ENCODE data around the gene RNF121. TPM values are rescaled to one million over a fixed set of nuclear protein-coding genes. Genes with fewer than 3 reads are reported as not detected.

The RNF121 gene
- total and polyA plus RNA-seq, 2 of the 4 experiments (the other 2 are of a cell fraction), result 43.4 to 88.7 TPM

GRCh38 chr11:72002841-72003775, 74.3 kb downstream of the RNF121 start:
- H3K9me3 ChIP-seq (ENCODE audit: control insufficient read depth, insufficient read depth, low read length), result no peaks in the 10 kb centered on the region
- ChIA-PET POLR2A (ENCODE audit: unreplicated experiment) (no interaction called here), CTCF (interaction anchor here (1.5 kb wide), 1 partner anchor 25 kb away, joined by 3 read pairs; no protein-coding TSS in a partner anchor)
- DNase-seq, result no peak
- H2BK20ac ChIP-seq (ENCODE audit: low read depth, low read length), result no peak overlapping the region
- intact Hi-C loops (cut with micrococcal nuclease) (no loop called here), in situ Hi-C loops (cut with MboI; ENCODE audit: low sequenced_read_pairs) (no loop called here), dilution Hi-C loops (cut with HindIII; ENCODE audit: low sequenced_read_pairs, unreplicated experiment) (no loop called here)
- no CpG with 5 or more reads among the region's 12 CpGs for WGBS, 2 experiments (ENCODE audit: extremely low coverage in 2 of 2, insufficient read length in 1 of 2)
- no peak overlapping the region for H3K23ac ChIP-seq (ENCODE audit: low read depth, low read length)
- no peak overlapping the region for H2BK120ac ChIP-seq (ENCODE audit: low read depth, low read length)
- H3K4me3 ChIP-seq (ENCODE audit: insufficient read depth, low read depth, low read length), result no peak overlapping the region
- no peak overlapping the region for H2BK5ac ChIP-seq (ENCODE audit: low read depth, low read length, poor library complexity, severe bottlenecking)
- H3K4me2 ChIP-seq (ENCODE audit: low read depth, low read length), result no peak overlapping the region
- no peak overlapping the region for H3K27ac ChIP-seq (ENCODE audit: insufficient read depth, low read length)
- peaks cover 71% of the 10 kb centered on the region for H3K36me3 ChIP-seq (ENCODE audit: control insufficient read depth, insufficient read depth, low read length)
- peaks cover 3 to 19% of the 10 kb centered on the region in 2 experiments; a peak in 2 of 4 replicates for H3K79me1 ChIP-seq (ENCODE audit: low read depth in 1 of 2, low read length in 2 of 2)
- no peak overlapping the region for H4K91ac ChIP-seq (ENCODE audit: insufficient read depth, low read depth, low read length)
- no peak overlapping the region for H2AFZ ChIP-seq (replicated peaks; ENCODE audit: low read length, poor library complexity)
- H2AK9ac ChIP-seq (replicated peaks; ENCODE audit: low read depth, low read length, poor library complexity), result no peak overlapping the region
- no peak overlapping the region for H3K18ac ChIP-seq (ENCODE audit: low read depth, low read length)
- no peaks in the 10 kb centered on the region for H3K27me3 ChIP-seq (ENCODE audit: control insufficient read depth, insufficient read depth, low read length)
- no peak overlapping the region for H2BK15ac ChIP-seq (ENCODE audit: low read depth, low read length)
- H3K4ac ChIP-seq (ENCODE audit: low read depth, low read length), result no peak overlapping the region
- no peak overlapping the region for H3K56ac ChIP-seq (ENCODE audit: extremely low read depth, insufficient read depth, low read length)
- H3K14ac ChIP-seq (replicated peaks; ENCODE audit: low read depth, low read length), result no peak overlapping the region
- peaks cover 6% of the 10 kb centered on the region; the same call in 1 of the 2 replicates for H3K9me1 ChIP-seq (ENCODE audit: insufficient read depth, low read length)
- no peak overlapping the region for H3K9ac ChIP-seq (ENCODE audit: low read depth, low read length)
- BruUV-seq (replicated peaks), result TSS peak; percentile 98
- no peak for ATAC-seq (ENCODE audit: low read depth)
- no peak overlapping the region for H4K8ac ChIP-seq (ENCODE audit: low read depth in 2 of 2, low read length in 2 of 2)
- H4K5ac ChIP-seq (ENCODE audit: low read depth, low read length), result no peak overlapping the region
- peaks cover 6% of the 10 kb centered on the region for H3K4me1 ChIP-seq (ENCODE audit: control insufficient read depth, insufficient read depth, low read length)
- peaks cover 26% of the 10 kb centered on the region for H4K20me1 ChIP-seq (ENCODE audit: insufficient read depth, low read length)
- no peak overlapping the region for H2AK5ac ChIP-seq (ENCODE audit: low read depth, low read length)
- TF ChIP-seq MXI1 (IDR thresholded peaks at IDR 0.05; ENCODE audit: borderline replicate concordance, low read depth, low read length), result no peak
- no peak for TF ChIP-seq SMC3 (IDR thresholded peaks at IDR 0.05; ENCODE audit: low read depth, low read length)
- TF ChIP-seq CTCF (conservative IDR thresholded peaks at IDR 0.05; ENCODE audit: low read depth, low read length), result no peak
- TF ChIP-seq, protein P1, sequence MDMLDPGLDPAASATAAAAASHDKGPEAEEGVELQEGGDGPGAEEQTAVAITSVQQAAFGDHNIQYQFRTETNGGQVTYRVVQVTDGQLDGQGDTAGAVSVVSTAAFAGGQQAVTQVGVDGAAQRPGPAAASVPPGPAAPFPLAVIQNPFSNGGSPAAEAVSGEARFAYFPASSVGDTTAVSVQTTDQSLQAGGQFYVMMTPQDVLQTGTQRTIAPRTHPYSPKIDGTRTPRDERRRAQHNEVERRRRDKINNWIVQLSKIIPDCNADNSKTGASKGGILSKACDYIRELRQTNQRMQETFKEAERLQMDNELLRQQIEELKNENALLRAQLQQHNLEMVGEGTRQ (IDR thresholded peaks at IDR 0.05; ENCODE audit: low read depth, low read length), result no peak
- TF ChIP-seq RFX5 (IDR thresholded peaks at IDR 0.05; ENCODE audit: low read depth, low read length), result no peak
- TF ChIP-seq FOS (IDR thresholded peaks at IDR 0.05; ENCODE audit: low read depth, low read length), result no peak
- TF ChIP-seq, protein P2, sequence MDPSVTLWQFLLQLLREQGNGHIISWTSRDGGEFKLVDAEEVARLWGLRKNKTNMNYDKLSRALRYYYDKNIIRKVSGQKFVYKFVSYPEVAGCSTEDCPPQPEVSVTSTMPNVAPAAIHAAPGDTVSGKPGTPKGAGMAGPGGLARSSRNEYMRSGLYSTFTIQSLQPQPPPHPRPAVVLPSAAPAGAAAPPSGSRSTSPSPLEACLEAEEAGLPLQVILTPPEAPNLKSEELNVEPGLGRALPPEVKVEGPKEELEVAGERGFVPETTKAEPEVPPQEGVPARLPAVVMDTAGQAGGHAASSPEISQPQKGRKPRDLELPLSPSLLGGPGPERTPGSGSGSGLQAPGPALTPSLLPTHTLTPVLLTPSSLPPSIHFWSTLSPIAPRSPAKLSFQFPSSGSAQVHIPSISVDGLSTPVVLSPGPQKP (IDR thresholded peaks at IDR 0.05; ENCODE audit: borderline replicate concordance, low read depth, low read length), result no peak
- TF ChIP-seq MAZ (IDR thresholded peaks at IDR 0.05; ENCODE audit: borderline replicate concordance, low read depth, low read length), result no peak
- no peak for TF ChIP-seq CHD1 (IDR thresholded peaks at IDR 0.05; ENCODE audit: low read depth, low read length)
- TF ChIP-seq RCOR1 (IDR thresholded peaks at IDR 0.05; ENCODE audit: insufficient replicate concordance, low read length), result no peak
- TF ChIP-seq RAD21 (IDR thresholded peaks at IDR 0.05; ENCODE audit: low read length), result no peak
- TF ChIP-seq BHLHE40 (IDR thresholded peaks at IDR 0.05; ENCODE audit: low read depth, low read length), result no peak
- no peak for TF ChIP-seq NFE2L2 (IDR thresholded peaks at IDR 0.05; ENCODE audit: low read depth, low read length)
- no peak for TF ChIP-seq POLR2A (IDR thresholded peaks at IDR 0.05; ENCODE audit: low read depth, low read length)
